DMS114 treated with DMSO at 0.1 percent for 48 hours (cell line): Measurements from ENCODE around the gene SLC39A2.
"Not testable (repeated sequence)": the region's sequence is repeated elsewhere in the genome, so short reads cannot be mapped to it uniquely, and the experiment has no call there.

Experiments used
- DNase-seq: peaks from one replicate; lab custom pipeline; 2025; ENCODE audit not compliant: unreplicated experiment; lab: John Stamatoyannopoulos, UW

The SLC39A2 gene

GRCh38 chr14:20998674-20999366 lies at the start of gene SLC39A2:
Gene SLC39A2, plus strand, starts transcription at chr14:20999293. Its CDS starts 154 bp downstream, at chr14:20999447.
- DNase-seq: no peak

GRCh38 chr14:20954736-20955537 lies 44.2 kb upstream of the SLC39A2 start, which contains the start of gene RNASE2:
Gene RNASE2, plus strand, starts transcription at chr14:20955487. Its CDS starts 285 bp downstream, at chr14:20955772.
- DNase-seq: not testable (repeated sequence)

- DNase-seq: not testable (repeated sequence)
Observed at GRCh38 chr14:20955538-20955873, 43.6 kb upstream of the SLC39A2 start.

- DNase-seq: no peak
Observed at GRCh38 chr14:20956376-20956976, 42.6 kb upstream of the SLC39A2 start.

GRCh38 chr14:20958946-20959345 lies 40.1 kb upstream of the SLC39A2 start:
- DNase-seq: not testable (repeated sequence)

GRCh38 chr14:20969336-20969735 lies 29.8 kb upstream of the SLC39A2 start:
- no peak for DNase-seq

GRCh38 chr14:20970647-20970982 lies 28.5 kb upstream of the SLC39A2 start:
- no peak for DNase-seq

- peak; percentile 61 for DNase-seq
Observed at GRCh38 chr14:20970983-20971704, 27.9 kb upstream of the SLC39A2 start.

GRCh38 chr14:20971705-20972021 lies 27.4 kb upstream of the SLC39A2 start:
- no peak for DNase-seq

- no peak for DNase-seq
Observed at GRCh38 chr14:20973501-20973900, 25.6 kb upstream of the SLC39A2 start.

- no peak for DNase-seq
Observed at GRCh38 chr14:20976291-20976690, 22.8 kb upstream of the SLC39A2 start.

GRCh38 chr14:20978687-20979086 lies 20.4 kb upstream of the SLC39A2 start:
- DNase-seq: no peak

GRCh38 chr14:20980906-20981305 lies 18.2 kb upstream of the SLC39A2 start:
- DNase-seq: no peak

- DNase-seq: no peak
Observed at GRCh38 chr14:20982646-20983369, 16.3 kb upstream of the SLC39A2 start.

- DNase-seq: not testable (repeated sequence)
Observed at GRCh38 chr14:20985650-20986049, 13.4 kb upstream of the SLC39A2 start.

- no peak for DNase-seq
Observed at GRCh38 chr14:20986811-20987210, 12.3 kb upstream of the SLC39A2 start.

- no peak for DNase-seq
Observed at GRCh38 chr14:20988717-20989470, 10.2 kb upstream of the SLC39A2 start.

- DNase-seq: no peak
Observed at GRCh38 chr14:20989471-20989786, 9.7 kb upstream of the SLC39A2 start.

GRCh38 chr14:20989787-20990600 lies 9.1 kb upstream of the SLC39A2 start, which contains the start of gene METTL17:
Gene METTL17, plus strand, starts transcription at chr14:20989980. Its CDS starts 23 bp downstream, at chr14:20990003.
- DNase-seq: peak; percentile 95
